ENCODE measurements around the gene NACC1. TPM values are rescaled to one million over a fixed set of nuclear protein-coding genes. Genes with fewer than 3 reads are reported as not detected.
A peak's percentile ranks its signal among the peaks of the same experiment; 100 is the strongest.

The NACC1 gene
- total and polyA plus RNA-seq, 4 donors: 0.86 to 24.7 (median 17.7) TPM

DNA sequence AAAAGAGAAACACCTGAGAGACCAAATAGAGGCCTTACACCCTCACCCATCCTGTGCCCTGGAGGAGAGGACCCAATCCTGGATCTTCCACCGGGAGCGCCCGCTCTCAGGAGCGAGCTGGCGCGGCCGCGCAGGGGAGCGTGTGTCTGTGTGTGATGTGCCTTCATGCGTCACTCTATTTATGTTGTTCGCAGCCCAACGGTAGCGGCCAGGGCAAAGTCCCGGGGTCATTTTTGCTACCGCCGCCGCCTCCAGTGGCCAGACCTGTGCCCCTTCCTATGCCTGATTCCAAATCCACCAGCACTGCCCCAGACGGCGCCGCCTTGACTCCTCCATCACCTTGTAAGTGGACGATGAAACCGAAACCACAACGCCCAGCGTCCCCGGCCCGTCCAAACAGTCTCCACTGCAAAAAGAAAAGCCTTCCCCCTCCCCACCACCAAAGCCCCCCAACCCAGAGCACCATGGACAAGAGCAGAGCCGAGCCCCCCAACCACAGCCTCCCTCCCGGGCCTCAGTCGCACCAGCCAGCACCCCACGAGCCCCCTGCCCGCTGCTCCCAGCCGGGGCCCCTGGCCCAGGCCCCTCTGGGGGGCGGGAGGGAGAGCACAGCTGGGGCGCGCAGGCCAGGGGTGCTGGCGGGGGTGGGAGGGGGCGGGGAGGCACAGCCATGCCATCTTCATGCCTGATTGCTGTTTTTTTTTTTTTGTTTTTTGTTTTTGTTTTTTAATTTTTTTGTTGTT lies 30.1 kb upstream of the NACC1 start:
- H3K4me3 ChIP-seq (ENCODE audit: low read depth in 1 of 3, low read length in 3 of 3): peak overlapping the region in 1 of 3 donors; percentile 15
- TF ChIP-seq, protein P1, sequence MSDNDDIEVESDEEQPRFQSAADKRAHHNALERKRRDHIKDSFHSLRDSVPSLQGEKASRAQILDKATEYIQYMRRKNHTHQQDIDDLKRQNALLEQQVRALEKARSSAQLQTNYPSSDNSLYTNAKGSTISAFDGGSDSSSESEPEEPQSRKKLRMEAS (IDR thresholded peaks at IDR 0.05): no peak
- peak in 1 of 2 donors; percentile 28 for TF ChIP-seq RAD21 (IDR thresholded peaks at IDR 0.05)
- no peak for TF ChIP-seq TAF1 (conservative IDR thresholded peaks at IDR 0.05)
- TF ChIP-seq FOXA2 (IDR thresholded peaks at IDR 0.05): no peak
- peak; percentile 44 to 64 for TF ChIP-seq RXRA (IDR thresholded peaks at IDR 0.05)
- TF ChIP-seq, protein P2, sequence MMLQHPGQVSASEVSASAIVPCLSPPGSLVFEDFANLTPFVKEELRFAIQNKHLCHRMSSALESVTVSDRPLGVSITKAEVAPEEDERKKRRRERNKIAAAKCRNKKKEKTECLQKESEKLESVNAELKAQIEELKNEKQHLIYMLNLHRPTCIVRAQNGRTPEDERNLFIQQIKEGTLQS (IDR thresholded peaks at IDR 0.05): no peak
- TF ChIP-seq, protein P3, sequence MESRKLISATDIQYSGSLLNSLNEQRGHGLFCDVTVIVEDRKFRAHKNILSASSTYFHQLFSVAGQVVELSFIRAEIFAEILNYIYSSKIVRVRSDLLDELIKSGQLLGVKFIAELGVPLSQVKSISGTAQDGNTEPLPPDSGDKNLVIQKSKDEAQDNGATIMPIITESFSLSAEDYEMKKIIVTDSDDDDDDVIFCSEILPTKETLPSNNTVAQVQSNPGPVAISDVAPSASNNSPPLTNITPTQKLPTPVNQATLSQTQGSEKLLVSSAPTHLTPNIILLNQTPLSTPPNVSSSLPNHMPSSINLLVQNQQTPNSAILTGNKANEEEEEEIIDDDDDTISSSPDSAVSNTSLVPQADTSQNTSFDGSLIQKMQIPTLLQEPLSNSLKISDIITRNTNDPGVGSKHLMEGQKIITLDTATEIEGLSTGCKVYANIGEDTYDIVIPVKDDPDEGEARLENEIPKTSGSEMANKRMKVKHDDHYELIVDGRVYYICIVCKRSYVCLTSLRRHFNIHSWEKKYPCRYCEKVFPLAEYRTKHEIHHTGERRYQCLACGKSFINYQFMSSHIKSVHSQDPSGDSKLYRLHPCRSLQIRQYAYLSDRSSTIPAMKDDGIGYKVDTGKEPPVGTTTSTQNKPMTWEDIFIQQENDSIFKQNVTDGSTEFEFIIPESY (IDR thresholded peaks at IDR 0.05): no peak
- TF ChIP-seq, protein P4, sequence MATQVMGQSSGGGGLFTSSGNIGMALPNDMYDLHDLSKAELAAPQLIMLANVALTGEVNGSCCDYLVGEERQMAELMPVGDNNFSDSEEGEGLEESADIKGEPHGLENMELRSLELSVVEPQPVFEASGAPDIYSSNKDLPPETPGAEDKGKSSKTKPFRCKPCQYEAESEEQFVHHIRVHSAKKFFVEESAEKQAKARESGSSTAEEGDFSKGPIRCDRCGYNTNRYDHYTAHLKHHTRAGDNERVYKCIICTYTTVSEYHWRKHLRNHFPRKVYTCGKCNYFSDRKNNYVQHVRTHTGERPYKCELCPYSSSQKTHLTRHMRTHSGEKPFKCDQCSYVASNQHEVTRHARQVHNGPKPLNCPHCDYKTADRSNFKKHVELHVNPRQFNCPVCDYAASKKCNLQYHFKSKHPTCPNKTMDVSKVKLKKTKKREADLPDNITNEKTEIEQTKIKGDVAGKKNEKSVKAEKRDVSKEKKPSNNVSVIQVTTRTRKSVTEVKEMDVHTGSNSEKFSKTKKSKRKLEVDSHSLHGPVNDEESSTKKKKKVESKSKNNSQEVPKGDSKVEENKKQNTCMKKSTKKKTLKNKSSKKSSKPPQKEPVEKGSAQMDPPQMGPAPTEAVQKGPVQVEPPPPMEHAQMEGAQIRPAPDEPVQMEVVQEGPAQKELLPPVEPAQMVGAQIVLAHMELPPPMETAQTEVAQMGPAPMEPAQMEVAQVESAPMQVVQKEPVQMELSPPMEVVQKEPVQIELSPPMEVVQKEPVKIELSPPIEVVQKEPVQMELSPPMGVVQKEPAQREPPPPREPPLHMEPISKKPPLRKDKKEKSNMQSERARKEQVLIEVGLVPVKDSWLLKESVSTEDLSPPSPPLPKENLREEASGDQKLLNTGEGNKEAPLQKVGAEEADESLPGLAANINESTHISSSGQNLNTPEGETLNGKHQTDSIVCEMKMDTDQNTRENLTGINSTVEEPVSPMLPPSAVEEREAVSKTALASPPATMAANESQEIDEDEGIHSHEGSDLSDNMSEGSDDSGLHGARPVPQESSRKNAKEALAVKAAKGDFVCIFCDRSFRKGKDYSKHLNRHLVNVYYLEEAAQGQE (IDR thresholded peaks at IDR 0.05): peak; percentile 66
- TF ChIP-seq FOXA1 (IDR thresholded peaks at IDR 0.05): no peak
- TF ChIP-seq SP1 (IDR thresholded peaks at IDR 0.05): peak; percentile 80
- TF ChIP-seq HNF4A (conservative IDR thresholded peaks at IDR 0.05): peak; percentile 88 to 90
- TF ChIP-seq JUND (IDR thresholded peaks at IDR 0.05): no peak
- no peak for TF ChIP-seq GABPA (IDR thresholded peaks at IDR 0.05 in 1 of 2, conservative IDR thresholded peaks at IDR 0.05 in 1 of 2)
- TF ChIP-seq NR2F2 (IDR thresholded peaks at IDR 0.05): no peak
- TF ChIP-seq, protein P5, sequence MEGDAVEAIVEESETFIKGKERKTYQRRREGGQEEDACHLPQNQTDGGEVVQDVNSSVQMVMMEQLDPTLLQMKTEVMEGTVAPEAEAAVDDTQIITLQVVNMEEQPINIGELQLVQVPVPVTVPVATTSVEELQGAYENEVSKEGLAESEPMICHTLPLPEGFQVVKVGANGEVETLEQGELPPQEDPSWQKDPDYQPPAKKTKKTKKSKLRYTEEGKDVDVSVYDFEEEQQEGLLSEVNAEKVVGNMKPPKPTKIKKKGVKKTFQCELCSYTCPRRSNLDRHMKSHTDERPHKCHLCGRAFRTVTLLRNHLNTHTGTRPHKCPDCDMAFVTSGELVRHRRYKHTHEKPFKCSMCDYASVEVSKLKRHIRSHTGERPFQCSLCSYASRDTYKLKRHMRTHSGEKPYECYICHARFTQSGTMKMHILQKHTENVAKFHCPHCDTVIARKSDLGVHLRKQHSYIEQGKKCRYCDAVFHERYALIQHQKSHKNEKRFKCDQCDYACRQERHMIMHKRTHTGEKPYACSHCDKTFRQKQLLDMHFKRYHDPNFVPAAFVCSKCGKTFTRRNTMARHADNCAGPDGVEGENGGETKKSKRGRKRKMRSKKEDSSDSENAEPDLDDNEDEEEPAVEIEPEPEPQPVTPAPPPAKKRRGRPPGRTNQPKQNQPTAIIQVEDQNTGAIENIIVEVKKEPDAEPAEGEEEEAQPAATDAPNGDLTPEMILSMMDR (IDR thresholded peaks at IDR 0.05; ENCODE audit: low read depth, low read length, missing input control): no peak
- no peak for TF ChIP-seq YY1 (IDR thresholded peaks at IDR 0.05)
- peak; percentile 49 for TF ChIP-seq HNF4G (IDR thresholded peaks at IDR 0.05)
- WGBS: 66% methylated on average over 37 of the region's 37 CpGs
- H3K27ac ChIP-seq (ENCODE audit: low read depth in 1 of 2, low read length in 2 of 2): peak overlapping the region; percentile 48 to 68
- no peaks in the 10 kb centered on the region for H3K27me3 ChIP-seq (ENCODE audit: control insufficient read depth in 4 of 4, insufficient read depth in 4 of 4, low read length in 3 of 4)
- H3K9ac ChIP-seq (ENCODE audit: low read depth in 1 of 2, low read length in 2 of 2): no peak overlapping the region
- no peak for DNase-seq (ENCODE audit: low spot score)
- H3K9me3 ChIP-seq (ENCODE audit: control insufficient read depth in 4 of 4, low read length in 3 of 4): no peaks in the 10 kb centered on the region
- H3K4me1 ChIP-seq (ENCODE audit: control insufficient read depth in 4 of 4, insufficient read depth in 4 of 4, low read length in 3 of 4): peaks cover 7 to 44% (median 21%) of the 10 kb centered on the region in 4 donors
- H3K36me3 ChIP-seq (ENCODE audit: control insufficient read depth in 4 of 4, insufficient read depth in 3 of 4, low read depth in 1 of 4, low read length in 3 of 4): no peaks in the 10 kb centered on the region
